K562 (cell line): ENCODE measurements around the gene COMMD9. TPM values are rescaled to one million over a fixed set of nuclear protein-coding genes. Genes with fewer than 3 reads are reported as not detected.
A peak's percentile ranks its signal among the peaks of the same experiment; 100 is the strongest.

Source experiments
- ATF1 ChIP-seq, 2 experiments: fragments of 450-650 bp in 1 of 2; IDR thresholded peaks; 2 replicates each; pipeline ENCODE4 v1.6.1; 2016; ENCODE audit warnings: missing compliant biosample characterization in 1 of 2, missing genetic modification characterization in 1 of 2
- GABPA ChIP-seq: fragments of 200-800 bp; sonication (Bioruptor generic); conservative IDR thresholded peaks from 2 replicates; pipeline ENCODE4 v1.6.1; 2016; ENCODE audit warnings: low read depth, missing genetic modification characterization, missing compliant biosample characterization
- HDAC1 ChIP-seq, 2 experiments: fragments of 450-650 bp; IDR thresholded peaks; 2 replicates each; pipeline ENCODE4 v1.6.1; 2016 to 2017; ENCODE audit warnings: inconsistent platforms in 1 of 2, mild to moderate bottlenecking in 1 of 2, moderate library complexity in 1 of 2
- HNRNPLL ChIP-seq: fragments of 200-400 bp; formaldehyde crosslinking; IDR thresholded peaks from 2 replicates; pipeline ENCODE4 v1.6.1; 2017; ENCODE audit warnings: low read length, low read depth, mild to moderate bottlenecking; ENCODE audit not compliant: poor library complexity, severe bottlenecking
- MCM3 ChIP-seq: fragments of 450-650 bp; IDR thresholded peaks from 2 replicates; pipeline ENCODE4 v1.6.1; 2016
- NFATC3 ChIP-seq: fragments of 450-650 bp; IDR thresholded peaks from 2 replicates; pipeline ENCODE4 v1.6.1; 2017; ENCODE audit warnings: mild to moderate bottlenecking
- NFYB ChIP-seq: IDR thresholded peaks from 2 replicates; pipeline ENCODE4 v1.6.1; 2011; ENCODE audit warnings: mild to moderate bottlenecking, moderate library complexity; ENCODE audit not compliant: insufficient read length; ENCODE audit errors: extremely low read depth
- PHF21A ChIP-seq: fragments of 450-650 bp; IDR thresholded peaks from 2 replicates; pipeline ENCODE4 v1.6.1; 2017; ENCODE audit warnings: low read depth, borderline replicate concordance
- PTRF ChIP-seq: fragments of 450-650 bp; IDR thresholded peaks from 2 replicates; pipeline ENCODE4 v1.6.1; 2016; ENCODE audit warnings: mild to moderate bottlenecking, missing genetic modification characterization, missing compliant biosample characterization
- RB1 ChIP-seq: fragments of 450-650 bp; IDR thresholded peaks from 2 replicates; pipeline ENCODE4 v1.6.1; 2017; ENCODE audit warnings: low read depth, mild to moderate bottlenecking
- RBM25 ChIP-seq: fragments of 200-400 bp; formaldehyde crosslinking; IDR thresholded peaks from 2 replicates; pipeline ENCODE4 v1.6.1; 2018; ENCODE audit warnings: low read length, low read depth, moderate library complexity; ENCODE audit not compliant: severe bottlenecking
- RNF2 ChIP-seq: sonication (generic); IDR thresholded peaks from 2 replicates; pipeline ENCODE4 v1.6.1; 2016
- SMAD2 ChIP-seq: fragments of 150-350 bp; IDR thresholded peaks from 2 replicates; pipeline ENCODE4 v1.6.1; 2014; ENCODE audit warnings: low read depth, mild to moderate bottlenecking, low read length
- TAF7 ChIP-seq: fragments of 450-650 bp; IDR thresholded peaks from 2 replicates; pipeline ENCODE4 v1.6.1; 2016; ENCODE audit warnings: missing genetic modification characterization, missing compliant biosample characterization
- TAF9B ChIP-seq: fragments of 450-650 bp; IDR thresholded peaks from 2 replicates; pipeline ENCODE4 v1.6.1; 2018; ENCODE audit warnings: mild to moderate bottlenecking; ENCODE audit not compliant: partially characterized antibody
- TEAD1 ChIP-seq, 2 experiments: fragments of 450-650 bp in 1 of 2; sonication (generic) in 1 of 2; formaldehyde crosslinking; IDR thresholded peaks; 2 replicates each; pipeline versions ENCODE4 v1.4.0 to v1.8.0; 2020 to 2022; ENCODE audit warnings: mild to moderate bottlenecking in 2 of 2, missing genetic modification reagents in 1 of 2
- ZC3H4 ChIP-seq: sonication (generic); formaldehyde crosslinking; IDR thresholded peaks from 2 replicates; pipeline ENCODE4 v1.9.0; 2021; ENCODE audit warnings: missing genetic modification reagents, borderline replicate concordance
- ZNF224 ChIP-seq: sonication (generic); formaldehyde crosslinking; IDR thresholded peaks from 2 replicates; pipeline ENCODE4 v1.8.0; 2022; ENCODE audit warnings: mild to moderate bottlenecking, missing genetic modification reagents
- ZNF232 ChIP-seq: sonication (generic); formaldehyde crosslinking; IDR thresholded peaks from 2 replicates; pipeline ENCODE4 v1.8.0; 2022; ENCODE audit warnings: mild to moderate bottlenecking, missing genetic modification reagents
- ZNF3 ChIP-seq: fragments of 250-450 bp; sonication (Bioruptor Pico); IDR thresholded peaks from 2 replicates; pipeline ENCODE4 v1.5.0; 2021; ENCODE audit warnings: mild to moderate bottlenecking, moderate library complexity
- ZNF41 ChIP-seq: fragments of 250-450 bp; sonication (Bioruptor Pico); conservative IDR thresholded peaks from 2 replicates; pipeline ENCODE4 v1.4.0; 2020; ENCODE audit warnings: mild to moderate bottlenecking
- polyA plus RNA-seq, 8 experiments: library from polyadenylated mRNA; depleted of rRNA in 4 of 8; stranded (reverse) in 5 of 8; unstranded in 3 of 8; fragments of >200 nt; fragmentation: Nextera tagmentation in 2 of 8; fragmentation: Illumina TruSeq in 1 of 8; extraction: Ambion mirVana in 2 of 8; extraction: Trizol in 1 of 8; gene quantifications; 2 replicates each; pipeline versions ENCODE4 v1.2.1 to v1.2.3, GENCODE V29; 2011 to 2014; ENCODE audit warnings: inconsistent platforms in 1 of 8, missing spikeins in 1 of 8
- total RNA-seq, 7 experiments: library from RNA; depleted of rRNA in 6 of 7; stranded (reverse); fragments of >200 nt in 6 of 7; fragmentation: Illumina TruSeq in 2 of 7; extraction: Trizol in 2 of 7; gene quantifications; 2 replicates each; pipeline versions ENCODE4 v1.2.1 to v1.2.3, GENCODE V29; 2011 to 2021; ENCODE audit warnings: low replicate concordance in 1 of 7
- TF ChIP-seq, protein P1 (sequence below): sonication (generic); formaldehyde crosslinking; IDR thresholded peaks from 2 replicates; pipeline ENCODE4 v1.8.0; 2022; ENCODE audit warnings: mild to moderate bottlenecking, missing genetic modification reagents
- TF ChIP-seq, protein P2 (sequence below): fragments of 200-800 bp; sonication (Bioruptor generic); IDR thresholded peaks from 2 replicates; pipeline ENCODE4 v1.6.1; 2017; ENCODE audit warnings: missing genetic modification characterization, missing compliant biosample characterization
- TF ChIP-seq, protein P3 (sequence below), 3 experiments: fragments of 200-800 bp in 1 of 3; fragments of 250-450 bp in 1 of 3; fragments of 450-650 bp in 1 of 3; sonication (Bioruptor Pico) in 1 of 3; sonication (Bioruptor generic) in 1 of 3; formaldehyde crosslinking in 1 of 3; IDR thresholded peaks; 2 replicates each; pipeline versions ENCODE4 v1.6.1 to v1.8.0; 2016 to 2022; ENCODE audit warnings: mild to moderate bottlenecking in 2 of 3, missing genetic modification characterization in 2 of 3, missing compliant biosample characterization in 1 of 3, moderate library complexity in 1 of 3

COMMD9 gene
- total and polyA plus RNA-seq, 9 of the 15 experiments (the other 6 are each of a cell fraction or from before 2014, with no cell fraction given), result 27.3 to 121 (median 48.0) TPM

DNA sequence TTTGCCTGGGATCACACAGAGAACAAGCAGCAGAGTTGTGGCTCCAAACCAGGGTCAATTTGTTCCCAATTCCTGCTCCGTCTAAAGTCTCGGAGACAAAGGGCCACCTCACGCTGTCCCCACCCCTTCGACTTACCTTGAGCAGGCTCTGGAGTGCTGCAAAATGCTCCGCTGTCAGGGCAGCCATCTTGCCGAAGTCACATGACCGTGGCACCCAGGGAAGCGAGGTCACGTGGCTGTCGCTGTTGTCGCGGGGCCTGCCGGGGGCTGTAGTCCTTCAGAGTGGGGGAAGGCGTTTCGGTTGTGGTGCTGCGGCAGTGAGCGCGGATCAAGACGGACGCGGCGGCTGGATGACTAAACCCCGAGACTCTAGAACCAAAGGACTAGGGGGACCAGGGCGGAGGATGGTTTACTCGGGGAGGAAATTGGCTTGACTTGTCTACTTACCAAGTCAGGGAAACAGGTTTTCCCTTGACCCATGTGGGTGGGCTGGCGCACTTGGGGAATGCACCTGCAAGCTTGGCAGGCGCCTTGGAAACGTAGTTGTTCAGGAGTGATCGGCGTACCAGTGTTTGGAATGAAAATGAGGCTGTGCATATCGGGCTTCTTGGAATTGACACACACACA lies at the start of gene COMMD9 (continued):
- peak in 1 of 2 experiments; percentile 79; a peak in 2 of 4 replicates for TF ChIP-seq TEAD1 (CRISPR knock-in tag; IDR thresholded peaks at IDR 0.05)
- TF ChIP-seq RBM25, result no peak
- TF ChIP-seq ZNF232 (CRISPR knock-in tag), result no peak
- no peak for TF ChIP-seq PTRF
- peak in 1 of 2 experiments; percentile 99; a peak in 2 of 4 replicates for TF ChIP-seq HDAC1 (IDR thresholded peaks at IDR 0.05)
- TF ChIP-seq HNRNPLL, result no peak
- peak; percentile 16; the same call in 1 of the 2 replicates for TF ChIP-seq RB1
- no peak for TF ChIP-seq ZNF224
- TF ChIP-seq, protein P1, sequence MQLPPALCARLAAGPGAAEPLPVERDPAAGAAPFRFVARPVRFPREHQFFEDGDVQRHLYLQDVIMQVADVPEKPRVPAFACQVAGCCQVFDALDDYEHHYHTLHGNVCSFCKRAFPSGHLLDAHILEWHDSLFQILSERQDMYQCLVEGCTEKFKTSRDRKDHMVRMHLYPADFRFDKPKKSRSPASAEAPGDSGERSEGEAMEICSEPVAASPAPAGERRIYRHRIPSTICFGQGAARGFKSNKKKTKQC (CRISPR knock-in tag), result peak; percentile 43; the same call in 1 of the 2 replicates
- no peak for TF ChIP-seq SMAD2
- TF ChIP-seq ATF1 (CRISPR knock-in tag; IDR thresholded peaks at IDR 0.05), result no peak
- TF ChIP-seq ATF1 (tag; IDR thresholded peaks at IDR 0.05), result peak; percentile 73
- TF ChIP-seq PHF21A, result no peak
- peak; percentile 64 for TF ChIP-seq TAF9B
- TF ChIP-seq, protein P2, sequence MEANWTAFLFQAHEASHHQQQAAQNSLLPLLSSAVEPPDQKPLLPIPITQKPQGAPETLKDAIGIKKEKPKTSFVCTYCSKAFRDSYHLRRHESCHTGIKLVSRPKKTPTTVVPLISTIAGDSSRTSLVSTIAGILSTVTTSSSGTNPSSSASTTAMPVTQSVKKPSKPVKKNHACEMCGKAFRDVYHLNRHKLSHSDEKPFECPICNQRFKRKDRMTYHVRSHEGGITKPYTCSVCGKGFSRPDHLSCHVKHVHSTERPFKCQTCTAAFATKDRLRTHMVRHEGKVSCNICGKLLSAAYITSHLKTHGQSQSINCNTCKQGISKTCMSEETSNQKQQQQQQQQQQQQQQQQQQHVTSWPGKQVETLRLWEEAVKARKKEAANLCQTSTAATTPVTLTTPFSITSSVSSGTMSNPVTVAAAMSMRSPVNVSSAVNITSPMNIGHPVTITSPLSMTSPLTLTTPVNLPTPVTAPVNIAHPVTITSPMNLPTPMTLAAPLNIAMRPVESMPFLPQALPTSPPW (CRISPR knock-in tag), result peak; percentile 52
- no peak for TF ChIP-seq GABPA (tag)
- no peak for TF ChIP-seq NFATC3
- TF ChIP-seq ZNF3 (CRISPR knock-in tag), result no peak
- TF ChIP-seq ZC3H4 (CRISPR knock-in tag), result no peak
- TF ChIP-seq RNF2, result 0 out of 2 replicates have a peak, but pooled peaks have one; percentile 50
- TF ChIP-seq TAF7 (tag), result peak; percentile 88
- TF ChIP-seq, protein P3, sequence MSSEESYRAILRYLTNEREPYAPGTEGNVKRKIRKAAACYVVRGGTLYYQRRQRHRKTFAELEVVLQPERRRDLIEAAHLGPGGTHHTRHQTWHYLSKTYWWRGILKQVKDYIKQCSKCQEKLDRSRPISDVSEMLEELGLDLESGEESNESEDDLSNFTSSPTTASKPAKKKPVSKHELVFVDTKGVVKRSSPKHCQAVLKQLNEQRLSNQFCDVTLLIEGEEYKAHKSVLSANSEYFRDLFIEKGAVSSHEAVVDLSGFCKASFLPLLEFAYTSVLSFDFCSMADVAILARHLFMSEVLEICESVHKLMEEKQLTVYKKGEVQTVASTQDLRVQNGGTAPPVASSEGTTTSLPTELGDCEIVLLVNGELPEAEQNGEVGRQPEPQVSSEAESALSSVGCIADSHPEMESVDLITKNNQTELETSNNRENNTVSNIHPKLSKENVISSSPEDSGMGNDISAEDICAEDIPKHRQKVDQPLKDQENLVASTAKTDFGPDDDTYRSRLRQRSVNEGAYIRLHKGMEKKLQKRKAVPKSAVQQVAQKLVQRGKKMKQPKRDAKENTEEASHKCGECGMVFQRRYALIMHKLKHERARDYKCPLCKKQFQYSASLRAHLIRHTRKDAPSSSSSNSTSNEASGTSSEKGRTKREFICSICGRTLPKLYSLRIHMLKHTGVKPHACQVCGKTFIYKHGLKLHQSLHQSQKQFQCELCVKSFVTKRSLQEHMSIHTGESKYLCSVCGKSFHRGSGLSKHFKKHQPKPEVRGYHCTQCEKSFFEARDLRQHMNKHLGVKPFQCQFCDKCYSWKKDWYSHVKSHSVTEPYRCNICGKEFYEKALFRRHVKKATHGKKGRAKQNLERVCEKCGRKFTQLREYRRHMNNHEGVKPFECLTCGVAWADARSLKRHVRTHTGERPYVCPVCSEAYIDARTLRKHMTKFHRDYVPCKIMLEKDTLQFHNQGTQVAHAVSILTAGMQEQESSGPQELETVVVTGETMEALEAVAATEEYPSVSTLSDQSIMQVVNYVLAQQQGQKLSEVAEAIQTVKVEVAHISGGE (CRISPR knock-in tag; IDR thresholded peaks at IDR 0.05), result peak in 1 of 3 experiments; percentile 64; a peak in 2 of 6 replicates
- no peak for TF ChIP-seq ZNF41 (CRISPR knock-in tag)
- TF ChIP-seq NFYB, result no peak
- TF ChIP-seq MCM3, result no peak
